Gastroesophageal sphincter (tissue), 4 donors: Measurements from ENCODE around the gene ADAT3. TPM values are rescaled to one million over a fixed set of nuclear protein-coding genes. Genes with fewer than 3 reads are reported as not detected.

Experiments used
- ATAC-seq: fragments of 150-250 bp; one replicate; pipeline ENCODE4 v1.9.1; 2016; ENCODE audit warnings: mild to moderate bottlenecking, moderate library complexity
- H3K27ac ChIP-seq, 4 donors: fragments of 200-600 bp; sonication (generic) in 3 of 4; 1 replicate in 3 of 4; 2 replicates in 1 of 4; pipeline ENCODE4 v1.5.1; 2016 to 2019
- H3K27me3 ChIP-seq: fragments of 200-600 bp; sonication (generic); one replicate; pipeline ENCODE4 v1.5.1; 2019
- H3K36me3 ChIP-seq, 2 donors: fragments of 200-600 bp; sonication (generic); one replicate each; pipeline ENCODE4 v1.5.1; 2019; ENCODE audit warnings: control low read depth in 1 of 2
- H3K4me1 ChIP-seq, 3 donors: fragments of 200-600 bp; sonication (generic); 1 replicate in 2 of 3; 2 replicates in 1 of 3; pipeline ENCODE4 v1.5.1; 2016 to 2019; ENCODE audit warnings: control low read depth in 2 of 3
- H3K4me3 ChIP-seq, 2 donors: fragments of 200-600 bp; sonication (generic); one replicate each; pipeline ENCODE4 v1.5.1; 2019; ENCODE audit warnings: mild to moderate bottlenecking in 1 of 2, moderate library complexity in 1 of 2
- H3K9me3 ChIP-seq, 3 donors: fragments of 200-600 bp; sonication (generic); one replicate each; pipeline ENCODE4 v1.5.1; 2017 to 2019; ENCODE audit warnings: control low read depth in 2 of 3
- CTCF ChIP-seq, 4 experiments: fragments of 200-600 bp in 2 of 4; fragments of 450-650 bp in 2 of 4; sonication (generic) in 1 of 4; IDR thresholded peaks; one replicate each; pipeline ENCODE4 v1.5.1; 2017 to 2019; ENCODE audit warnings: antibody characterized with exemption in 4 of 4, mild to moderate bottlenecking in 2 of 4, moderate library complexity in 2 of 4
- EP300 ChIP-seq: sonication (generic); formaldehyde crosslinking; IDR thresholded peaks from one replicate; pipeline ENCODE4 v1.6.1; 2017; ENCODE audit warnings: antibody characterized with exemption, mild to moderate bottlenecking
- POLR2A ChIP-seq, 2 donors: fragments of 450-650 bp; IDR thresholded peaks; one replicate each; pipeline ENCODE4 v1.6.1; 2017; ENCODE audit warnings: antibody characterized with exemption in 2 of 2, mild to moderate bottlenecking in 2 of 2, moderate library complexity in 1 of 2
- POLR2AphosphoS5 ChIP-seq: sonication (generic); formaldehyde crosslinking; IDR thresholded peaks from one replicate; pipeline ENCODE4 v1.6.1; 2017; ENCODE audit warnings: antibody characterized with exemption
- WGBS, 2 donors: methylation state at CpG; one replicate each; pipeline ENCODE4 v1.1.5; 2018; ENCODE audit warnings: low coverage in 1 of 2; 5-methylcytosine and 5-hydroxymethylcytosine counted together
- total RNA-seq, 4 donors: library from RNA; depleted of rRNA; stranded (reverse); fragments of >200 nt; gene quantifications; one replicate each; pipeline ENCODE4 v1.1.0, GENCODE V29; 2016

ADAT3 gene
- total RNA-seq, 4 donors from 2014 or later = 0.47 to 4.2 (median 2.3) TPM

GRCh38 chr19:1882089-1882785 lies 23.0 kb upstream of the ADAT3 start:
- peaks cover 4 to 57% (median 29%) of the 10 kb centered on the region in 3 donors for H3K4me1 ChIP-seq
- H3K36me3 ChIP-seq = peaks cover 0 to 21% of the 10 kb centered on the region in 2 donors
- no peak for TF ChIP-seq POLR2AphosphoS5
- no peak for TF ChIP-seq EP300
- peak overlapping the region in 3 of 4 donors; percentile 87 to 92 (median 89) for H3K27ac ChIP-seq
- no peaks in the 10 kb centered on the region for H3K9me3 ChIP-seq
- WGBS, 2 donors = 11 to 21% methylated on average over 3 to 6 of the region's 31 CpGs
- ATAC-seq = no peak
- H3K4me3 ChIP-seq = peak overlapping the region in 1 of 2 donors; percentile 73
- H3K27me3 ChIP-seq = no peaks in the 10 kb centered on the region

GRCh38 chr19:1882786-1883692 lies 22.2 kb upstream of the ADAT3 start:
- Histone ChIP-seq H3K27ac (peak overlapping the region in 3 of 4 donors; percentile 87 to 92 (median 89)), H3K9me3 (no peaks in the 10 kb centered on the region), H3K36me3 (peaks cover 0 to 21% of the 10 kb centered on the region in 2 donors), H3K27me3 (no peaks in the 10 kb centered on the region), H3K4me1 (peaks cover 4 to 56% (median 29%) of the 10 kb centered on the region in 3 donors), H3K4me3 (peak overlapping the region in 1 of 2 donors; percentile 73)
- no peak for ATAC-seq
- TF ChIP-seq CTCF (IDR thresholded peaks at IDR 0.05) = no peak
- no peak for TF ChIP-seq EP300
- 53 to 83% methylated on average over 8 to 9 of the region's 25 CpGs for WGBS, 2 donors

- Histone ChIP-seq H3K27ac (peak overlapping the region in 3 of 4 donors; percentile 87 to 92 (median 89)), H3K9me3 (no peaks in the 10 kb centered on the region), H3K27me3 (no peaks in the 10 kb centered on the region), H3K4me3 (peak overlapping the region; percentile 57 to 73), H3K4me1 (peaks cover 4 to 56% (median 29%) of the 10 kb centered on the region in 3 donors), H3K36me3 (peaks cover 0 to 17% of the 10 kb centered on the region in 2 donors)
- no peak for TF ChIP-seq POLR2AphosphoS5
- TF ChIP-seq CTCF (IDR thresholded peaks at IDR 0.05) = no peak
- TF ChIP-seq EP300 = no peak
- no peak for TF ChIP-seq POLR2A (IDR thresholded peaks at IDR 0.05)
- 20% methylated on average over 8 of the region's 8 CpGs; no CpG with 5 or more reads in 1 of the 2 donors for WGBS, 2 donors
- no peak for ATAC-seq
Observed at GRCh38 chr19:1883784-1884183, 21.4 kb upstream of the ADAT3 start.

GRCh38 chr19:1884291-1884718 lies 20.9 kb upstream of the ADAT3 start:
- peaks cover 0 to 14% of the 10 kb centered on the region in 2 donors for H3K36me3 ChIP-seq
- peaks cover 4 to 56% (median 29%) of the 10 kb centered on the region in 3 donors for H3K4me1 ChIP-seq
- no peaks in the 10 kb centered on the region for H3K9me3 ChIP-seq
- WGBS, 2 donors = 0% methylated on average over 1 to 2 of the region's 11 CpGs
- peak overlapping the region in 3 of 4 donors; percentile 87 to 92 (median 89) for H3K27ac ChIP-seq
- TF ChIP-seq EP300 = no peak
- TF ChIP-seq CTCF (IDR thresholded peaks at IDR 0.05) = no peak
- no peak for TF ChIP-seq POLR2AphosphoS5
- TF ChIP-seq POLR2A (IDR thresholded peaks at IDR 0.05) = no peak
- no peaks in the 10 kb centered on the region for H3K27me3 ChIP-seq
- peak overlapping the region; percentile 57 to 73 for H3K4me3 ChIP-seq
- no peak for ATAC-seq

- peak overlapping the region; percentile 32 to 92 (median 88) for H3K27ac ChIP-seq
- H3K9me3 ChIP-seq = no peaks in the 10 kb centered on the region
- ATAC-seq = peak; percentile 16
- peaks cover 0 to 13% of the 10 kb centered on the region in 2 donors for H3K36me3 ChIP-seq
- 0% methylated on average over 5 to 29 of the region's 56 CpGs for WGBS, 2 donors
- peak overlapping the region; percentile 57 to 73 for H3K4me3 ChIP-seq
- H3K4me1 ChIP-seq = peaks cover 4 to 55% (median 29%) of the 10 kb centered on the region in 3 donors
- H3K27me3 ChIP-seq = no peaks in the 10 kb centered on the region
- TF ChIP-seq POLR2AphosphoS5 = no peak
- TF ChIP-seq POLR2A (IDR thresholded peaks at IDR 0.05) = no peak
- no peak for TF ChIP-seq EP300
- TF ChIP-seq CTCF (IDR thresholded peaks at IDR 0.05) = no peak
Observed at GRCh38 chr19:1884719-1885334, 20.4 kb upstream of the ADAT3 start.
